GM12873 (cell line): ENCODE results near the gene COL26A1.

Experiments used
- CTCF ChIP-seq: IDR thresholded peaks from 2 replicates; pipeline ENCODE4 v1.5.1; 2012; ENCODE audit warnings: low read depth, mild to moderate bottlenecking, moderate library complexity, low read length, control low read depth; ENCODE audit not compliant: insufficient read depth; ENCODE audit errors: missing control alignments

COL26A1 gene

GRCh38 chr7:101593556-101593955 lies 230.9 kb downstream of the COL26A1 start:
- no peak for TF ChIP-seq CTCF

DNA sequence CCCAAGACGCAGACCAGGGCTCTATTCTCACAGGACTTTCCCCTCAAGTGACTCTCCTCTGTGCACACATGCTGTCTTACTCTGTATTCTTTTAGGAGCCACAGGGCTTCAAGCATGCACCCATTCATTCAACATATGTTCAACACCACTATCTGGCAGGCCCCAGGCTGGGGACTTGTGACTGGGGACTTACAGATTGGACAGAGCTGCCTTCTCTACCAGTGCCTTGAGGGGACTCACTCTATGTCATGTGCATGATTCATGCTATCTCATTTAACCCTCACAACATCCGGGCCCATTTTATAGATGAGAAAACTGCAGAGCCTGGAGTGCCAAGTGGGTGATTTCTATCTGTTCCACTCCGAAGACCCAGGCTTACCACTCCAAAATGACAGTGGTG lies 232.1 kb downstream of the COL26A1 start:
- no peak for TF ChIP-seq CTCF

- TF ChIP-seq CTCF, result no peak
These were observed 232.6 kb downstream of the COL26A1 start for GRCh38 chr7:101595246-101595645.

DNA sequence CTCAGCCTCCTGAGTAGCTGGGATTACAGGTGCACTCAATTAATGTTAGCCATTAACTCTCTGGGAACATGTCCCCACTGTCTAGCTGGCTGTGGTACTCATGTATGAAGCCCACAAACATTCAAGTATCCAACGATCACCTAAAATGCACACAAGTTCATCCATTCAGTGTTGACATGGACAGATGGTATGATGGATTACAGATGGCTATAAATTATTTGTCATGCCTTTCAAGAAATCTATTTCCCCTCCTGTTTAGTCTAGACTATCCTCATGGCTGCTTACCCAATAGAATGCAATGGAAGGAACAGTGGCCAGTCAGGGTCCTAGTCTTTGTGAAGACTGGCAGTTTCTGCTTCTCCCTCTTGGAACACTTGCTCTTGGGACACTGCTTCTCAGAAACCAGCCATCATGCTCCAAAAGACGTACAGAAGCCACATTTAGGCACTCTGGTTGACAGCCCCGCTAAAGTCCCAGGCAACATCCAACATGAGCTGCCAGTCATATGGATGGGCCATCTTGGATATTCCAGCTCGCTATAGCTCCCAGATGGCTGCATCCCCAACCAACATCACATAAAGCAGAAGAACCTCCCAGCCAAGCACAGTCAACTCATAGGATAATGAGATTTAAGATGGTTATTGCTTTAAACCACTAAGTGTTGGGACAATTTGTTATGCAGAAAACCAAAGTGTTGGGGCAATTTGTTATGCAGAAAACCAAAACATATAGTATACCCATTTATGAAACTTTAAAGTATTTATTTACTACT lies 233.3 kb downstream of the COL26A1 start:
- TF ChIP-seq CTCF, result no peak

DNA sequence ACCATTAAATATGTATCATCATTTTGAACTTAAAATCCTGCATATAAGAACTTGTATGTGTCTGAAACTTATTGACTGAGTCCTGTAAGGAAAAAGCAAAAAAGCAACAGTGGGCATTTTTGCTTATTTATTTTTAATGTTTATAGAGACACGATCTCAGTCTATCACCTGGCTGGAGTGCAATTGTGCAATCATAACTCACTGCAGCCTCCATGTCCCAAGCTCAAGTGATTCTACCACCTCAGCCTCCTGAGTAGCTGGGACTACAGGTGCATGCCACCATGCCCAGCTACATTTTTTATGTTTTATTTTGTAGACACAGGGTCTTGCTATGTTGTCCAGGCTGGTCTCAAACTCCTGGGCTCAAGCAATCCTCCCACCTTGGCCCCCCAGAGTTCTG lies 234.2 kb downstream of the COL26A1 start:
- no peak for TF ChIP-seq CTCF

DNA sequence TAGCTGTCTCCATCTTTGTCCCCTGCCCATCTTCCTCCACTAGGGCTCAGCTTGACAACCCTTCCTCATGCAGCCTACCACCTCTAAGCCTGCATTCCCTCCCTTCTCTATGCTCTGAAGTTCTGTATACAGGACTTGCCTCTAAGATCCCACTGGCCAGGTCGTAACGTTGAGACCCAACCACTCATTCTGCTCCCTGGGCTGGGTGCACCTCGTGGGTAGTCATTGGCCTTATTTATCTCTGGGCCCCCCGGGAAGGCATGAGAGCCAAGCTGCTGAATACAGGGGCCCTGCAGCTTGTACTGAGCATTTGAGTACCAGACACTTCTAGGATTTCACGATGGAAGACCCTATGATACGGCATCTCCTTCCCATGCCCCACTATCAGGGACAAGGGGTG lies 235.3 kb downstream of the COL26A1 start:
- TF ChIP-seq CTCF, result no peak

GRCh38 chr7:101598422-101598985 lies 235.8 kb downstream of the COL26A1 start:
- no peak for TF ChIP-seq CTCF
